ENCODE data around the gene BRINP3.
"Not testable (repeated sequence)": the region's sequence is repeated elsewhere in the genome, so short reads cannot be mapped to it uniquely, and the experiment has no call there.

Gene BRINP3

GRCh38 chr1:190477762-190478148 lies at the start of gene BRINP3:
Gene BRINP3, minus strand, starts transcription at chr1:190477864.
- no peak for DNase-seq (ENCODE audit: low read depth)

GRCh38 chr1:190511554-190511953 lies 33.9 kb upstream of the BRINP3 start:
- DNase-seq (ENCODE audit: low read depth), result no peak

- DNase-seq (ENCODE audit: low read depth), result no peak
These were observed 29.7 kb upstream of the BRINP3 start for GRCh38 chr1:190507357-190507756.

DNA sequence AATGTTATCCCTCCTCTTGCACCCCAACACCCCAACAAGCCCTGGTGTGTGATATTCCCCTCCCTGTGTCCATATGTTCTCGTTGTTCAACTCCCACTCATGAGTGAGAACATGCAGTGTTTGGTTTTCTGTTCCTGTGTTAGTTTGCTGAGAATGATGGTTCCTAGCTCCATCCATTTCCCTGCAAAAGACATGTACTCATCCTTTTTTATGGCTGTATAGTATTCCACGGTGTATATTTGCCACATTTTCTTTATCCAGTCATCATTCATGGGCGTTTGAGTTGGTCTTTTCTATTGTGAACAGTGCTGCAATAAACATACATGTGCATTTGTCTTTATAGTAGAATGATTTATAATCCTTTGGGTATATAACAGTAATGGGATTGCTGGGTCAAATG lies 26.9 kb upstream of the BRINP3 start:
- DNase-seq (ENCODE audit: low read depth), result not testable (repeated sequence)

- DNase-seq (ENCODE audit: low read depth), result no peak
These were observed 19.9 kb upstream of the BRINP3 start for GRCh38 chr1:190497565-190497964.

DNA sequence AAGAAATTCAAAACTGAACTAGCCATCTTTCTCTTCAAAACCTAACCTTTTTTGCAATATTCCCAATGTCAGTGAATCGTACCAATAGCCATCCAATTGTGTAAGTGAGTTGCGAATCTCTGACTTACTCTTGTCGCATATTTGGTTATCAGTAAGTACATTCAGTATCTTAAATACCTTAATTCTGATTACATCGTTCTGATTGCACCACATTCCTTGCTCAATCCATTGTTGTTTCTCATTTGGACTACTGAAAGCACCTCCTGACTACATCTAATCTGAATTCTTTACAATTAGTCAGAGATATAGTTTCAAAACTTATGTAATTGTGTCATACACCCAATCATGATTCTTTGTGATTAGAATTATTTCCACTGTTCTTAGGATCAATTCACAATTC lies 16.8 kb upstream of the BRINP3 start:
- DNase-seq (ENCODE audit: low read depth), result no peak

- no peak for DNase-seq (ENCODE audit: low read depth)
These were observed 13.7 kb upstream of the BRINP3 start for GRCh38 chr1:190491404-190491803.

GRCh38 chr1:190484045-190484444 lies 6.4 kb upstream of the BRINP3 start:
- DNase-seq (ENCODE audit: low read depth), result no peak

GRCh38 chr1:190480231-190480630 lies 2.6 kb upstream of the BRINP3 start:
- DNase-seq (ENCODE audit: low read depth), result no peak

GRCh38 chr1:190479516-190479915 lies 1.9 kb upstream of the BRINP3 start:
- no peak for DNase-seq (ENCODE audit: low read depth)

DNA sequence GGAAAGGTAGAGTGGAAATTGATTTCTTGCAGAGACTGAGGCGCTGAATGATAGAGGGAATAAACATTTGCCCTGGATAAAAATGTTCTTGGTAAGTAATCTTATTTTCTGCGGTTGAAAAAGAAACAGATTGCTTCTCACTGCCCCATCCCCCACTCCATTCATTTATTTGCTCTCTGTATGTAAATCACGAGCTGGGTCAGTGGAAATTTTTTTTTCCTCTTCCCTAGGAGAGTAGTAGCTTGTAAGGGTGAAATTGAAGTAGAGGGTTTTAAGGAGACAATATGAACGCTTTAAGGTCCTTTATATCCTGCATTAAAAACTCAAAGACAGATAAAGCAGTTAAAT lies 1.4 kb upstream of the BRINP3 start:
- DNase-seq (ENCODE audit: low read depth), result no peak

- DNase-seq (ENCODE audit: low read depth), result no peak
These were observed 735 bp upstream of the BRINP3 start for GRCh38 chr1:190478149-190479049.

DNA sequence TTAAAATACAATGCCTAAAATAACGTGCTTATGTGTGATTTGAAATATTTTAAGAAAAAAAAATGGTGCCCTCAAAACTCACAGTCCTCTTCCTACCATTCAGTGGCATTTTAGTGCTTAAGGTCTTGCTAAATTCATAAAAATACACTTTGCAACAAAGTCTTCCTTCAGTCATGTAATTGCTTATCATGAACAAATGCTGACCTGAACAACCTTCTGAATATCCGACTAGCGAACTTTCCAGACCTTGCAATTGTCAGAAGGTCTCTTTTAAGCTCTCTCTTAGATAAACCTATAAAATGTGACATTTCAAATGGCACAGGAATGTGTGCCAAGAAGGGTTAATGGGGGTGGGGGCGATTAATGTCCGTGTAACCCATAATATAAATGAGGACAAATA lies 858 bp downstream of the BRINP3 start:
- no peak for DNase-seq (ENCODE audit: low read depth)

- DNase-seq (ENCODE audit: low read depth), result no peak
These were observed 1.3 kb downstream of the BRINP3 start for GRCh38 chr1:190476321-190476720.

DNA sequence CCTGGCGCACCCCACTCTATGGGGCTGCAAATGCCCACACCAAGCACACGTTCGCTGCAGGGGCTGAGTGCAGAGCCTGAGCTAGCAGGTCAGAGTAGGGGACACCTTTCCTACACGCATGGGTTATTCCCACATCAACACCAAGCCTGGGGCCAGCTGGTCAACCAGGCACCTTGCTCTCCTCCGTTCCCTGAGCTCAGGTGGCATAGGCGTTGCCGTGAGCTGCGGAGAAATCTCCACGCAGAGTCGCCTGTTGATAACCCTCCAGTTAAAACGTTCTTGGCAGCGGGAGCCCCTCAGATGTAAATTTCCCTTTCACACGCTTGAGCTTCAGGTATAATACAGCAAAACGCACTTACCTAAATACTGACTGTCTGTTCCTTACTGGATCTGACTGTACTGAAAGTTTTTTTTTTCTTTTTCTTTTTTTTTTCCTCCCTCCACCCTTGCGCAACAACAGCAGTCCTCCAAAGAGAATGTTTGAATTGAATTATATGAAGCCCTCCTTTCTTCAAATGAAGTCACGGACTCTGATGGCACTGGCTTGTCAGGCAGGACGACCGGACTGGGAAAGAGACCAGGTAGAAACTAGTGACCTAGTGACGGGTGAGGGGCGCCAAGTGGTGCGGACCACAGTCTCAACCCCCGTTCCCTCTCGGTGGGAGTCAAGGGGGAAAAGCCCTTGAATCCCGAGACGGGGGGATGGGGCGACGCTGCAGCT lies 2.1 kb downstream of the BRINP3 start:
- no peak for DNase-seq (ENCODE audit: low read depth)

GRCh38 chr1:190474650-190475211 lies 2.9 kb downstream of the BRINP3 start:
- no peak for DNase-seq (ENCODE audit: low read depth)

GRCh38 chr1:190474010-190474409 lies 3.7 kb downstream of the BRINP3 start:
- no peak for DNase-seq (ENCODE audit: low read depth)

- DNase-seq (ENCODE audit: low read depth), result no peak
These were observed 5.2 kb downstream of the BRINP3 start for GRCh38 chr1:190472494-190472893.

- DNase-seq (ENCODE audit: low read depth), result no peak
These were observed 5.6 kb downstream of the BRINP3 start for GRCh38 chr1:190472042-190472441.

- DNase-seq (ENCODE audit: low read depth), result no peak
These were observed 13.0 kb downstream of the BRINP3 start for GRCh38 chr1:190464690-190465089.

DNA sequence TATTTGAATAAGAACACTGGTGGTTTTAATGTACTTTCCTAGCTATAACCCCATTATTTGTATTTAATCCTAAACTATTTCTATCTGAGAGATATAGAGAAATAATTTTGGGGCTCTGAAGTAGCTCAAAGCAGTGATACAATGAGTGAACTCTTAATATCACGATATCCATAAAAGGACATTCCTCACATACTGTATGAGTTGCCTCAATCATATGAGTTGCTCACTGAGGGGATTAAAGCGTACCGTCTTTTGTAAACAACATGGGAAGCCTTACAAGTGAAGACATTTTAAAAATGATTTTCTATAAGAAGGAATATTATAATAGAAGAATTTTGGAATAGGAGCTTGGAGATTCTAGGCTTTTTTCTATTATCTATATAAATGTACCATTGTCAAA lies 21.5 kb downstream of the BRINP3 start:
- DNase-seq (ENCODE audit: low read depth), result no peak

DNA sequence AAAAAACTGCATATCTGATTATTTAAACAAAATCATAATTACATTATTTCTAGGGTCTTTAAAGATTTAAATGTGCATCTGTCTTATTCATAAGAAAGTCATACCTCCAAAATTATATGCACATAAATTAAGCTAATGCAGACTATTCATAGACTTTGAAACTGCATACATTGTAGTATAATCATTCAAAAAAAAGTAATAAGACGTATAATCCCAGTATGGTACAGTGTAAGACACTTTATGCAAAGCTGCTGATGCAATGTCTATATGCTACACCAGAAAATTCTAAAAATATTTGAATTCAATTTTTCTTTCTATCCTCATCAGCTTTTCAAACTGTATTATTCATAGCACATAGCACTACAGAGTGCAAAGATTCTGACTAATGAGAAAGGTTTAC lies 22.0 kb downstream of the BRINP3 start:
- no peak for DNase-seq (ENCODE audit: low read depth)

GRCh38 chr1:190453550-190453949 lies 24.1 kb downstream of the BRINP3 start:
- no peak for DNase-seq (ENCODE audit: low read depth)

Measured in stimulated activated CD8-positive, alpha-beta memory T cell treated with anti-CD3 and anti-CD28 coated beads, Interleukin-4, amount 100 ng/mL, for 24 hours (primary cell).